AG04449 (cell line): ENCODE results near the gene ARL11.
A peak's percentile ranks its signal among the peaks of the same experiment; 100 is the strongest.

ENCODE experiments used
- CTCF ChIA-PET: fragments of 350-600 bp; formaldehyde crosslinking; extraction: SDS; loops from one replicate; lab custom pipeline; 2021; ENCODE audit warnings: antibody characterized with exemption; lab: Yijun Ruan, JAX
- POLR2A ChIA-PET: fragments of 400-600, 350-600 bp; formaldehyde crosslinking; extraction: SDS; loops from one replicate; lab custom pipeline; 2020; ENCODE audit warnings: antibody characterized with exemption, inconsistent platforms; lab: Yijun Ruan, JAX
- DNase-seq: peaks from one replicate; pipeline ENCODE4 v3.0.0-alpha.2; 2010; ENCODE audit warnings: low read depth, low spot score
- H3K4me3 ChIP-seq: 2 replicates; pipeline ENCODE4 v1.5.1; 2011; ENCODE audit warnings: low read depth, mild to moderate bottlenecking, control low read depth, low read length
- TF ChIP-seq, protein P1 (sequence below): IDR thresholded peaks from one replicate; pipeline ENCODE4 v1.5.1; 2011; ENCODE audit warnings: mild to moderate bottlenecking, moderate library complexity, low read length, control low read depth, inconsistent platforms; ENCODE audit not compliant: insufficient read depth; ENCODE audit errors: missing control alignments

Gene ARL11

DNA sequence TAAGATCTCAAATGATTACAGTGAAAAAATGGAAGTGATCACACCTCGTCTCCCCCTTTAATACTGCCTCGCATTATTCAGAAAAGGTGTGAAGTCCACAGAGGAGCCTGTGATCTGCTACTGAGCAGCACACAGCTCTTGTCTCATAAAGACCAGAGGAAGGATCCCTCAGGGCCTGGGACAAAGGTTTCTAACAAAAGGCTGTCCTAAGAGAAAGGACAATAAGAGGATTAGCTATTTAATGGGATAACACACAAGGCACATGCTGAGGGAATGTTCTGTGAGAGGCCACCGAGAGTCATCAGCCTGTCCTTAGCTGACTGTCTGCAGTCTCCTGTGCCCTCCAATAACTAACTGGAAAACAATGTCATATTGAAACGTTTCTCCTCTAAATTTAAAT, 36.3 kb downstream of the ARL11 start:
- TF ChIP-seq, protein P1, sequence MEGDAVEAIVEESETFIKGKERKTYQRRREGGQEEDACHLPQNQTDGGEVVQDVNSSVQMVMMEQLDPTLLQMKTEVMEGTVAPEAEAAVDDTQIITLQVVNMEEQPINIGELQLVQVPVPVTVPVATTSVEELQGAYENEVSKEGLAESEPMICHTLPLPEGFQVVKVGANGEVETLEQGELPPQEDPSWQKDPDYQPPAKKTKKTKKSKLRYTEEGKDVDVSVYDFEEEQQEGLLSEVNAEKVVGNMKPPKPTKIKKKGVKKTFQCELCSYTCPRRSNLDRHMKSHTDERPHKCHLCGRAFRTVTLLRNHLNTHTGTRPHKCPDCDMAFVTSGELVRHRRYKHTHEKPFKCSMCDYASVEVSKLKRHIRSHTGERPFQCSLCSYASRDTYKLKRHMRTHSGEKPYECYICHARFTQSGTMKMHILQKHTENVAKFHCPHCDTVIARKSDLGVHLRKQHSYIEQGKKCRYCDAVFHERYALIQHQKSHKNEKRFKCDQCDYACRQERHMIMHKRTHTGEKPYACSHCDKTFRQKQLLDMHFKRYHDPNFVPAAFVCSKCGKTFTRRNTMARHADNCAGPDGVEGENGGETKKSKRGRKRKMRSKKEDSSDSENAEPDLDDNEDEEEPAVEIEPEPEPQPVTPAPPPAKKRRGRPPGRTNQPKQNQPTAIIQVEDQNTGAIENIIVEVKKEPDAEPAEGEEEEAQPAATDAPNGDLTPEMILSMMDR: no peak
- no peak for DNase-seq
- CTCF ChIA-PET: no interaction called here
- no peak overlapping the region for H3K4me3 ChIP-seq
- POLR2A ChIA-PET: no interaction called here

DNA sequence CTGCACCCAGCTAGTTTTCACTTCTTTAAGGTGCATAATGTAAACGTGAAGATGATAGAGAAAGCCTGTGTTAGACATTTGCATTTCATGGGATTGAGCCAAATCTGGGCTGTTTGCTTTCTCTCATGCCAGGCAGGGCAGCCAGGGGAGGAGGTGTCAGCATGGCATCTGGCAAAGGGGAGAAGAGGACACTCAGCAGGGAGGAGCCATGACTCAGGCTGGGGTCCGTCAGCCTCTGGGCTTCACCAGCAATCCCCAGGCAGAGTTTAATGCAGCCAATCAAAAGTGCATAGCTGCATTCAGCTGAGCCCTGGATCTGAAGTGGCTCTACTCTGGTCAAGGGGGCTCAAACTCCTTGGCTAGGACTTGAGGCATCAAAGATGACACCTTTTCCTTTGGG, 39.5 kb downstream of the ARL11 start:
- no peak overlapping the region for H3K4me3 ChIP-seq
- ChIA-PET POLR2A (no interaction called here), CTCF (interaction anchor here (0.6 to 1.4 kb wide), 2 partner anchors 183 to 268 kb away, joined by 3 read pairs; partner anchors contain the start of gene SPRYD7)
- TF ChIP-seq, protein P1: no peak
- DNase-seq: no peak

DNA sequence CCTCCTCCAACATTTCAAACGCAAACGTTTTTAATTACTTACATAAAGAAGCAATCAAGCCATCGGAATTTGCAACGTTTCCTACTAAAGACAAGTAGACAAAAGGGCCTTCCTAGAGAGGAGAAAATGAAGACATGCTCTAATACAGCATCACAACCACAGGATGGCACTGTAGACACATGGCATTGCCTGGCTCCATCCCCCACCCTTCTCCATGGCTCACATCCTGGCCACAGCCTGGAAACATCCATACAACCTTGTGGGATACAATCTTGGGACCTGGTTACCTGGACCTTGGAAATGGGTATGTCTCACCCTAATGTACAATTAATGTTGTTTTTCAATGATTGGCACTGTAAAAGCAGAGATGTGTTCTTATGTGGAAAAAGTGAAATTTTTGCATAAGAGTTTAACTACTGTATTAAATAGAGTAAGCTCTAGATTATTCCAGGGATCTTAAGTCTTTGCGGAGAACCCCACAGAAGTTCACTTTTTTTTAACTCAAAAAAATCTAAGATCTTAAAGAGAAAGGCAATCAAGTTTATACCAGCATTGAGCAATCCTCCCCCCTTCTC, 41.5 kb downstream of the ARL11 start:
- TF ChIP-seq, protein P1: peak; percentile 87
- H3K4me3 ChIP-seq: no peak overlapping the region
- CTCF ChIA-PET: interaction anchor here (0.8 to 3.9 kb wide), 22 partner anchors 10 to 1242 kb away, joined by 3 to 22 read pairs (median 4); partner anchors contain the start of genes KPNA3 and SPRYD7
- DNase-seq: no peak
- POLR2A ChIA-PET: no interaction called here

DNA sequence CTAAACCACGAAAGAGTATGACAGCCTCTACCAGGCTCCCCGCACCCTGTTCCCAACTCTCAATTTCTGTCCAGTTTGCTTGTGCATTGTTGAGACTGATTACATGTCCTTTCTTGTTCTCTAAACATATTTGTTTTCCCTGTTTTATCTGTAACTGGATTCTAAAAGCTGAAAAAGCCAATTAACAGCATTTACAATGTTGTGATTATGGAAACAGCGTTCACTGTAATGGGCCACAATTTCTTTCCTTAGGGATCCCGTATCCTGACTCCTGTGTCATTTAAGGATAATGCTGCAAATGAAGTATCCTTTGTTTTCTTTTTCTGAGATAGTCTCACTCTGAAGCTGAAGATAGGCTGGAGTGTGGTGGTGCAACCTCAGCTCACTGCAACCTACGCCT, 42.5 kb downstream of the ARL11 start:
- no peak for DNase-seq
- no peak overlapping the region for H3K4me3 ChIP-seq
- ChIA-PET POLR2A (no interaction called here), CTCF (interaction anchor here (1.0 to 3.9 kb wide), 20 partner anchors 9 to 1401 kb away, joined by 3 to 22 read pairs (median 4); partner anchors contain the start of gene SPRYD7)
- TF ChIP-seq, protein P1: no peak

DNA sequence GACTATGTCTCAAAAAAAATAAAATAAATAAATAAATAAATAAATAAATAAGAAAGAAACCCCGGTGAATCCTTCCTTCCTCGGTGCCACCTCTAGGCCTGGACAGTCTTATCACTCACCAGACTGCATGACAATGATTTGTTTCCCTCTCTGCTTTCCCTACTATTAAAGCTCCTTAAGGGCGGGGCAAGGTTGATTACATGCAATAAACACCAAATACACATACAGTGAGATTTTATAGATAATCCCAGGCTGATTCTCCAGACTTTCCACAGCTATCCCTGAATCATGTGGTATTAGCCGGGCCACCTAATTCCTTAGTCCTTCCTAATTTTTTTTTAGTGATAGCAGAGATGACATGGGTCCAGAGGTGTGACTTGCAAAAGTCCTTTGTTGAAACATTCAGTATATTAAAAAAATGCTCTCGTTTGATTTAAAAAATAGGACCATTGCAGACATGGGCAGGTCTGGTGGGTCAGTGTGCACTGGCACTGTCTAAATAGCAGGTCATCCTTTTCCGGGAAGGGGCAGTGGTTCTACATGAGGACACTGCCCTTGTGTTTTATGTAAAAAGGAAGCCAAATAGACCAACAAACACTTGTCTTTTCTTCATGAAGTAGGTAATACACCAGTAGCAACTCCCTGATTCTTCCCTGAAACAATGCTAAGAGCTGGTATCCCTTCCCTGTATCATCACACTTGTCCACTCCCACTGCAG, 48.4 kb downstream of the ARL11 start:
- ChIA-PET CTCF (interaction anchor here (0.6 kb wide), 1 partner anchor 42 kb away, joined by 3 read pairs; no protein-coding TSS in a partner anchor), POLR2A (no interaction called here)
- TF ChIP-seq, protein P1: no peak
- no peak overlapping the region for H3K4me3 ChIP-seq
- no peak for DNase-seq
